ENCODE results near the gene ATXN1.
"Not testable (repeated sequence)": the region's sequence is repeated elsewhere in the genome, so short reads cannot be mapped to it uniquely, and the experiment has no call there.

Gene ATXN1

DNA sequence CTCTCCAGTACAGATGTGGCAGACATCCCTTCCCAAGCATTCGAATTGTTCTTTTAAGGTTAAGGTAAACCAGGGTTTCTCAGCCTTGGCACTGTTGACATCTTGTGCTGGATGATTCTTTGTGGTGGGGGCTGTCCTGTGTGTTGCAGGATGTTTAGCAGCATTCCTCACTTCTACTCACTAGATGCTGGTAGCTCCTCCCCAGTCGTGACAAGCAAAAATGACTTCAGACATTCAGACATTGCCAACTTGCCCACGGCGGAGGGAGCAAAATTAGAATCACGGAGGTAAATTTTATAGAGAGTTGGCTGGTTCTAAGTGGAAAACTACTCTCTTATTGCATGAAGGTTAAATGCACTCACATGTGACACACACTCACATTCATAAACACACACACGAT is 334.1 kb downstream of the ATXN1 start:
- no peak for DNase-seq

DNA sequence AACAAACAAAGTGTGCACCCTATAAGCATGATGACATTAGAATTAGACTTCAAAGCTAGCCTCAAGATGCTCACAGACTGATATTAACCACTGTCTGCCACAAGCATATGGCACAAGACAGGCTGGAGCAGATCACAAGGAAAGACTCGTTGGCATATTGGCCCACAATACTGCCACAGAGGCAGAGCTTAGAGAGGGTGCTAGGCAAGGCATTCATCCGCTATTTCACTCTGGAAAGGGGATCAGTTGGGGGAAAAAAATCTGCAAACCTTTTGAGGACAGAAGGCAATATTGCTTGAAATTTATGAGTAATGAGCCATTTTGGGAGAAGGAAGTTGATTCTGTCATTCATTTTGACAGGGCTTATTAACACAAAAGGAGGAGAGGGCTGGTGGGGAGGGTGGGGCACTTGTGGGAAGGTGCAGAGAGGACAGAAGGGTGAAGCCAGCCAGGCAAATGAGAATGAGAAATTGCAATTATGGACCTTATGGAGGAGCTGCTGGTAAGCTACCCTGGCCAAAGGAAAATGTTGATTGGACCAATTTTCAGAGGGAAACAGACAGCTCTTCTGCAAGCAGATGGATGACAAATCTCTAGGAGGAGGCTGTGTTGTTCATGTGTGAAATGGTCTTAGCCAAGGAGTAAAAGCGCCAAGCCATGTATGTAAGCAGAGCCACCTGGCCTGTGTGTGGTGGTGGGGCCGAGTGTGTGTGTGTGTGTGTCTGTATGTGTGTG is 335.2 kb downstream of the ATXN1 start:
- no peak for DNase-seq

GRCh38 chr6:16421462-16421960 is 339.7 kb downstream of the ATXN1 start:
- DNase-seq, result no peak

DNA sequence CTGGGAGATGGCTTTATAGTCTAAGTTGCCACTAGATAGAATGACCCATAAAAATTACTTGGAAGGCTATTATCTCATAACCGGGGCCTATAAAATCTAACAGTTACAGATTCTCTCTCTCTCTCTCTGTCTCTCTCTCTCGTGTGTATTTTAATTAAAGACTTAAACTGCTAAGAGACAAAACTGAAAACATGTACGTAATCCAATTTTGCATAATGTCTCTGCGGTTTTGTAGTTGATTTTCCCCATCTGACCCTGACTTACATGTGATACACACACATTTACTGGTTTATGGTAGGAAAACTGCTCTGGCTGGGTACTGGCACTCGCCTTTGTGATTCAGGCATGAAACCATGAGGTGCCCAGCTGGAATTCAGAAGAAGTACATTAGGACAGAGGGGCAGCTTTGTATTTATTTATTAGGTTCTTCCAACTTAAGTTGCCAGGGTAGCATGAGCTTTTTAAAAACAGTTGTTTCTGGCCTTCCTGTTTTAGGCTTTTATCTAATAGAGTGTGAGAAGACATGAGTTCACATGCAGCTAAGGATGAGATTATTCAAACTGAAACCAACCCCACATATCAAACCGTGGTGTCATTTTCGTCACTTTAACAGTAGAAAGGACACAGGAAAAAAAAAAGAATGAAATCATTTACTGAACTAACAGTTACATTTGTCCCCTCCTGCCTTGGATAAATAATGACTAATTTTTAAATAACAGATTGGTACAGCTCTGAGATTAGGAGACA is 340.4 kb downstream of the ATXN1 start:
- DNase-seq, result peak; percentile 85

DNA sequence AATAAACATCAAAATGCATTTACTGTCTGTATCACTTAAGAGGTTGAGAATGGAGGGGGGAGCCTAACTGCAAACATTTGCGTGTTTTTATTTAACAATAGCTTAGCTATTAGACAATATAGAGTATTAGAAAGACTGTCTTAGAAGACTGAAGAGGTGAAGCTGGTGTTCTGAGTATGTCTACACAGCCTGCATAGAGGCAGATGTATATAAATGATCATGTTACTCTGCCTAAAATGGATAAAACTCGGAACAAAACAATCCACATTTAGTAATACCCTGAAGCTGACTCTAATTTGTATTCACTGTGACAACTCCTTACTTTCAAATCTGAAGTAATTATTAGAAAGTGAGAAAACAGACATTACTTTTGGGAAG is 340.9 kb downstream of the ATXN1 start:
- no peak for DNase-seq

DNA sequence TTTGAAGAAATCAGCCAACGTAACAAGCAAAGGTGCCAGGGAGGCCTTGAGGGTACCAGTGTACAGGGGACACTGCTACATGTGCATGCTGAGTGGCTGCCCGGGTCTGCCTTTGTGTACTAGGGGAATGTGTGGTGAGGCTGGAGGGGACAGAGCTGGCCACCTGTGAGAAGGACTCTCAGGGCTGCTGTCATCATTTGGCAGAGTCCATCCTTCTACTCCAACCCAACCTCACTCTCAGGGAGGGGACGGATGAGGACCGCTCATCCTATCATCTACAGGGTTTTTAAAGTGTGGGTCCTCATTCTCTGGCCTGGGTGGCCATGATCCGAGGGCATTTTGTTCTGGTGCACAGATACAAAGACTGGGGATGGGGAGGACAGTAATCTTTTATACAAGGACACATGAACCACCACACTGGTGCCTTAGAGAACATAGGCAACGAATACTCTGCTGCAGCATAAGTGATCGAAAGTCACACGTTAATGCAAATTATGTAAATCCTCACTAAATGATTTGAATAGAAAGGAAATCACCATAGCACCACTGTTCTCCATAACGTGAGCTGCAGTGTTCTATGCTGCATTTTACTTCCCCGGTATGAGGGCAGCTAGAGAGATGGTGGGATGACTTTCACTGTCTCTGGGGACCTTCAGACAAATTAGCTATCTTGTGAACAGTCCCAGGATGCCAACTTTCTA is 341.5 kb downstream of the ATXN1 start:
- DNase-seq, result peak; percentile 38

DNA sequence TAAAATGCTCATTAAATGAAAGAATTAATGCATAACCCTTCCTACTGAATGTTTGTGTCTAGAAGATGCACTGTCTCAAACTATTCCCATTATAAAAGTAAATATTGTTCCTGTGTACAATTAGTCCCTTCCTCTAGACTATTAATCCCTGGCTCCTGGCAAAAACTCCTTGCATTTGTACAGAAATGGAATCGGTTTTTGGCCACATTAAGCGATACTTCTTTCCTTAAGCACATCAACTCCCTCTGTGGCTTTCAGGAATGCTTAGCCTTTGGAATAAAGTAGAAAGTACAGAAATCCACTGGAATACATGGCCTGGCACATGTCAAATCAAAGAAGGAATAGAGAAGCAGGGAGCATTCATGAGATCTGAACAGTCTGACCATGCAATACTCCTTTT is 343.1 kb downstream of the ATXN1 start:
- no peak for DNase-seq

DNA sequence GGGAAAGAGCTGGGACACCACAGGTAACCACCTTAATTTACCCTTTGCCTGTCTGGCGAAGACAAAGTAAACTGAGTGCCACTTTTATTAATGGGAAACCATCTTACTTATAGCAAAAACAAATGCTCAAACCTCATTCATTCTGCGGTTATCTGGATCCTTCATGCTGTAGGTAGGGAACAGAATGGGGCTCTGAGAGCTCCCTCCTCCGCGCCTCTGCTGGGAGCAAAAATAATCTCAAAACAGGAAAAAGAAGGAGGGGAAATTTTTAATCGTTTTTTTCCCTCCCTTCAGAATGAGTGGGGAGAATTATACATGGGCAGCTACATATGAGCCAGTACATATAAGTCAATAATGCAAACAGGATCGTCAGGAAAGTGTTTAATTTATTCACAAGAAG is 345.6 kb downstream of the ATXN1 start:
- DNase-seq, result no peak

DNA sequence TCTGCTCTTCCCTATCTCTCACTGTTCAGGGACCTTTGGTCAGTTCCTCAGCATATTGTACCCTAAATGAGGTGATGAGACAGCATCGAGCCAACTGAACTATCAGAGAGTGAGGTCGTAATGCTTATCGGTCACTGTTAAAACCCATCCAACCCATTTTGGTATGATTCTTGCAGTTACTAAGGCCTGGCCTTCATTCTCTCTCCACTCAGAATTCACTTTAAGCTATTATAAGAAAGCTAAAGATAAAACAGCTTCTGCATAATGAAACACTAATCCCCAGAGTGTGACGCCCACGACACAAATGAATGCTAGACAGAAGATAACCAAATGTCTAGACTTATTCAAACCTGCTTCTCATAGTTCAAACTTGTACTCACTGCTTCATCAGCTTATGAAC is 347.1 kb downstream of the ATXN1 start:
- DNase-seq, result peak; percentile 49

DNA sequence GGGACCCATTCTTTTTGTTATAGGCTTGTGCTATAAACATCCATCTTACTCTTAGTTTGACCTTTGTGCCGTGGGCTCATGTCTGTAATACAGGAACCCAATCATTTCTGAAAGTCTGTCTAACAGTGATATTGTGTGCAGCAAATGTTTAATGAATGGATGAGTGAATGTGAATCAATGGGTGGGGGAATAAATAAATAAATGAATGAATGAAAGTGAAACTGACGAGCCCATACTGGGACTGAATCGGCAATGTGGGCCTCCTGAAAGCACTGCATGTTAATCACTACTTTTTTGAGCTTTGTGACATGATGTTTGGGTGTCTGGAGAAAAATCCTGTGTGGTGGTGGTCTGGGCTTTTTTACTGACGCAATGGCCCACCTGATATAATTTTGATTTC is 347.9 kb downstream of the ATXN1 start:
- DNase-seq, result peak; percentile 68

DNA sequence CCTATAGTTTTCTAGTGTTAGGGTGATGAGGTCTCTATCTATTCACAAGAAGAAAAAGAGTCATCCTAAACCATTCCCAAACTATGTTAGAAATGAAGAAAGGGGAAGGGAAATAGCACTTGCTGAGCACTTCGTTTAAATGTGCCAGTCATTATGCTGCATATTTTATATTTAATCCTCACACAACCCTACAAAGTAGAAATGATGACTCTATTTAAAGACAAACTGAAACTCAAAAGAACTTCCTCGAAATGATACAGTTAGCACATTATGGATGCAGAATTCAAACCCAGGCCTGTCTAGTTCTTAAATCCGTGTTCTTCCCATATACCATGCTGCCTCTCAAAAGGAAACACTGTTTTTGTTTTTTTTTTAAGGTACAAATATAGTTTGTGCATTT is 348.3 kb downstream of the ATXN1 start:
- no peak for DNase-seq

DNA sequence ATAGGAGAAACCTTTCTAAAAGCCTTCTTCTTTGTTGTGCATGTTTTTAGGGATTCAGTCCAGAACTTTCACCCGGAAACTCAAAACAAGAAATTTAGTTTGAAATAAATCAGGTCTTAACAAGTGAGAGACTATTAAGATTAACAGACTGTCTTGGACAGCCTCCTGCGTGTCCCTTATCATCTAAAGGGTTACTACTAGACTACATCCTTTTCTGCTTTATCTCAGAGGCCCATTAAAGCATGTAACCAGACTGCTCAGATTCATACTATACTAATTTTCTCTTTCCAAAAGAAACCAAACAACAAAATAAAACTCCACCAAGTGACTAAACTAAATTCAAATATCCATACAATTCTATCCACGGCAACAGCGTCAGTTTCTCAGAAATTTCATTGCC is 349.1 kb downstream of the ATXN1 start:
- no peak for DNase-seq

DNA sequence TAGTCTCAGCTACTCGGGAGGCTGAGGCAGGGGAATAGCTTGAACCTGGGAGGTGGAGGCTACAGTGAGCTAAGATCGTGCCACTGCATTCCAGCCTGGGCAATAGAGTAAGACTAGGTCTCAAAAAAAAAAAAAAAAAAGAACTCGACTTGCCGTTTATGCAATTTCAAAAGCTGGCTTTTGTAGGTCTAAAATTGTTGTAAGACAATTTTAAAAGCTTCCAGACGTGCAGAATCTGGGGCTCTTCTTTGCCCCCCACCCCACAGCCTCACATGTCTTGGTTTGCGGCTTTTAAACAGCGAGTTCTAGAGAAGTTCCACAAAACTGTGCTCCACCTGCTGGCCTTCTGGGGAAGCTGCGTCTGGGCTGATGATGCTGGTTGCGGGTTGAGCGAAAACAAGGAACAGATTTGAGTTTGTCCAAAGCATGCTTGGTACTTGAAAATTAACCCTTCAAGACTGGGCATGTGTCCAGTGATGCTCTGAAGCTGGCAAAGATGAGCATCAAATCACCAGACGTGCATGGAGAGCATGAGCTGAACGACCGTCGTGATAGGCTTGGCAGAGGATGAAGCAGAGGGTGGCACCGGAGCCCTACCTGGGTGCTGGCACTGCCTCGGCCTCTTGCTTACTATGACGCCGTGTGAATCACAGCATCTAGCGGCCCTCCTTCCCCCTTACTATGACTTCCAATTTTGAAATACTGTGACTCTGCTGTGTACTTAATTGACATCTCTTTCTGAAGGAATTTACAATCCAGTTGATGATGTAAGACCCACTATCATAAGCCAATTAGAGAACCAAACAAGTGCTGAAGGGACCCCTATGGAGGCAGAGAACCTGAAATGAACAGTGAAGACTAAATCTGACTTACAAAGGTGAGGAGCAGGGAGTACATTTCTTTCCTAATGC is 351.5 kb downstream of the ATXN1 start:
- peak; percentile 67 for DNase-seq

DNA sequence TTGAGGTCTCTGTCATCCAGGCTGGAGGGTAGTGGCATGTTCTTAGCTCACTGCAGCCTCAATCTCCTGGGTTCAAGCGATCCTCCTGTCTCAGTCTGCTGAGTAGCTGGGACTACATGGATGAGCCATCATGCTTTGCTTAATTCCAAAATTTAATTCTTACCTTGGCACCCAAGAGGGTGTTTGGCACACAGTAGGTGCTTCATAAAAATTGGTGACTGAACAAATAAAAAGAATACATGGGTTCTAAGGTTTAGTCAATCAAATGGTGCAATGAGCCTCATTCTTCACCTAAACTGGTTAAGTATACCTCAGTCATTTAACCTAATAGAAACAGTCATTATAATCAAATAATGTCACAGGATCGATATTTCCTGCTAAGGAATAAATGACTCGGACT is 352.5 kb downstream of the ATXN1 start:
- no peak for DNase-seq

GRCh38 chr6:16406966-16407365 is 354.3 kb downstream of the ATXN1 start:
- no peak for DNase-seq

GRCh38 chr6:16406538-16406937 is 354.7 kb downstream of the ATXN1 start:
- DNase-seq, result not testable (repeated sequence)

GRCh38 chr6:16405375-16405774 is 355.9 kb downstream of the ATXN1 start:
- DNase-seq, result no peak

DNA sequence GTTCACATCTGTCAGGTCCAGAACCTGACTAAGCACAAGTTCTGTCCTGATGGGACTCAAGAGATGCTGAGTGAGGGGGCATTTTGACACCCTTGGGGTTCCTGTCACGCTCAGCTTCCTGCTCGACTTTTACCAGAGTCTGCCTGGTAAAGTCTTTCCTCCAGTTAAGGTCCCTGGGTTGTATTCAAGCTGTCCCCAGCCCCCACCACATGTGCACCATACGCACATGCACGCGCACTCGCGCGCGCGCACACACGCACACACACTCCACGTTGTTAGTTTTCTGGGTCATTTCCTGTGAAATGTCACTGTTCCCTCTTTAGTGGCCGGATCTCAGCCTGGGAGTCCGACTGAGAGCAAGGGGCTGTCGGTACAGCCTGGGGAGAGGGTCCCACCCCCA is 356.8 kb downstream of the ATXN1 start:
- DNase-seq, result no peak

DNA sequence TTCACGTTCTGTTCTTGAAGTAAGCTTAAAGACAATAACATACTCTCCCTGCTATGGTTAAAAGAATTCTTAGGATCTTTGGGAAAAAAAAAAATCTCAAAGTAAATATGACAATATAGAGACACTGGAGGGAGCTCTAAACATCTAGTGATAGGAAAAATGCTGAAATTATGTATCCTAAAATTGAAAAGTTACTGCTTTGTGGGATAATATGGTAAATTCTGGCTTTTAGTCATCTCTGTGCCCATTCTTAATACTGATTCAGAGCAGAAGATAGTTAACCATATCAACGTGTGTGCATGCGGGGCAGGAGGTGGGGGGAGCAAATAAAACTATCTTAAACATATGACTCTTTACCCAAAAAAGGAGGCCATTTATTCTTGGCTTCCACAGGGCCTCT is 357.4 kb downstream of the ATXN1 start:
- DNase-seq, result no peak

- DNase-seq, result no peak
Measured at GRCh38 chr6:16402581-16402900, 358.7 kb downstream of the ATXN1 start.

- DNase-seq, result no peak
Measured at GRCh38 chr6:16400248-16400760, 361.0 kb downstream of the ATXN1 start.

GRCh38 chr6:16399695-16400094 is 361.6 kb downstream of the ATXN1 start:
- DNase-seq, result no peak

DNA sequence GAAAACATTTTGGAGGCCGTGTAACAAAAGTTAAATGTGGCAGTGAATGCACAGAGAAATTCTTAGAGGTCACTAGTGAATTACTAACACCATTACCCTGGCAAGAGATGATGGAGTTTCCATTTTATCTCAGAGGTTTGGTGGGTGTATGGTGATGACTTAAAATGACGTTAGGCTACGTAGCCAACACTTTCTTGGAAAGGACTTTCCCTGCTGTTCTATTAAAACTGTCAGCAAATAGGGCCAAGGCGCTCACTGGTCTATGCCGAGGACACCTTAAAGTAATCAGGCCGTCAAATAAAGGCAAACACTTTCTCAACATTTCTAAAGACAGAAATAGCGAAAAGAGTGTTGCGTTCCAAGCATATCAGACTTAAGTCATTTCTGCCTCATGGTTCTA is 362.1 kb downstream of the ATXN1 start:
- DNase-seq, result no peak
